ENCODE measurements around the gene CPM.

The CPM gene

DNA sequence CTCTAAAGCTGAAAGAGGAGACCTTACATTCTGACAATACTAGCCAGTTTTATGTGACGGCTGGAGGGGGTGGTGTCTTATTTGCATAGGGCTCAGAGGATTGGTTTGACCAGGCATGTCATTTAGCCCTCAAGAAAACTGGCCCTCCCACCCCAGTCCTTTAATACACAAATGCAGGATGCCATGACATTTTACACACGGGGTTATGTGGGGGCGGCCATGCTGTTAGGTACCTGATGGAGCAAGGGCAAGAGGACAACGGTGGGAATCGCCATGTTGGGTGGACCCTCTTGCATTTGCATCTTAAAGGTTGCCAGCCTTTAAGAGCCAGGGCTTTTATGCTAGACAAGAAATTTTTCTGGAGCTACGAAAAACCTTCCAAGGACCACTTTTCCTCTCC, 101.7 kb downstream of the CPM start:
- TF ChIP-seq, protein P1, sequence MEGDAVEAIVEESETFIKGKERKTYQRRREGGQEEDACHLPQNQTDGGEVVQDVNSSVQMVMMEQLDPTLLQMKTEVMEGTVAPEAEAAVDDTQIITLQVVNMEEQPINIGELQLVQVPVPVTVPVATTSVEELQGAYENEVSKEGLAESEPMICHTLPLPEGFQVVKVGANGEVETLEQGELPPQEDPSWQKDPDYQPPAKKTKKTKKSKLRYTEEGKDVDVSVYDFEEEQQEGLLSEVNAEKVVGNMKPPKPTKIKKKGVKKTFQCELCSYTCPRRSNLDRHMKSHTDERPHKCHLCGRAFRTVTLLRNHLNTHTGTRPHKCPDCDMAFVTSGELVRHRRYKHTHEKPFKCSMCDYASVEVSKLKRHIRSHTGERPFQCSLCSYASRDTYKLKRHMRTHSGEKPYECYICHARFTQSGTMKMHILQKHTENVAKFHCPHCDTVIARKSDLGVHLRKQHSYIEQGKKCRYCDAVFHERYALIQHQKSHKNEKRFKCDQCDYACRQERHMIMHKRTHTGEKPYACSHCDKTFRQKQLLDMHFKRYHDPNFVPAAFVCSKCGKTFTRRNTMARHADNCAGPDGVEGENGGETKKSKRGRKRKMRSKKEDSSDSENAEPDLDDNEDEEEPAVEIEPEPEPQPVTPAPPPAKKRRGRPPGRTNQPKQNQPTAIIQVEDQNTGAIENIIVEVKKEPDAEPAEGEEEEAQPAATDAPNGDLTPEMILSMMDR (IDR thresholded peaks at IDR 0.05; ENCODE audit: control insufficient read depth, extremely low read depth, insufficient read depth): no peak
- no peak overlapping the region for H3K4me3 ChIP-seq (ENCODE audit: low read depth, low read length)
- no peak for DNase-seq (ENCODE audit: low read depth)

DNA sequence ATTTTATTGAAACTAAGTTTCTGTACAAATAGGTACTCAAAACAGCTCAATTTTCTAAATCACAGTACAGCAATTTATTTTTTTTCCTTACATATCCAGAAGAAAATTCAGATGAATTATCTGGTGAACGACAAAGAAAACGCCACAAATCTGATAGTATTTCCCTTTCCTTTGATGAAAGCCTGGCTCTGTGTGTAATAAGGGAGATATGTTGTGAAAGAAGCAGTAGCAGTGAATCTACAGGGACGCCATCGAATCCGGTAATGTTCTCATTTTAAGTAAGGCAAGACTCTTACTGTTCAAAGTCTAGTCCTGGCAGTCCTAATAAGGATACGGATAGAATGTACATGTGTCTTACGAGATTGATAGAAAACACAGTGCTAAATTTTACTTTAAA, 104.3 kb downstream of the CPM start:
- no peak for DNase-seq (ENCODE audit: low read depth)
- TF ChIP-seq, protein P1 (IDR thresholded peaks at IDR 0.05; ENCODE audit: control insufficient read depth, extremely low read depth, insufficient read depth): no peak
- H3K4me3 ChIP-seq (ENCODE audit: low read depth, low read length): no peak overlapping the region

DNA sequence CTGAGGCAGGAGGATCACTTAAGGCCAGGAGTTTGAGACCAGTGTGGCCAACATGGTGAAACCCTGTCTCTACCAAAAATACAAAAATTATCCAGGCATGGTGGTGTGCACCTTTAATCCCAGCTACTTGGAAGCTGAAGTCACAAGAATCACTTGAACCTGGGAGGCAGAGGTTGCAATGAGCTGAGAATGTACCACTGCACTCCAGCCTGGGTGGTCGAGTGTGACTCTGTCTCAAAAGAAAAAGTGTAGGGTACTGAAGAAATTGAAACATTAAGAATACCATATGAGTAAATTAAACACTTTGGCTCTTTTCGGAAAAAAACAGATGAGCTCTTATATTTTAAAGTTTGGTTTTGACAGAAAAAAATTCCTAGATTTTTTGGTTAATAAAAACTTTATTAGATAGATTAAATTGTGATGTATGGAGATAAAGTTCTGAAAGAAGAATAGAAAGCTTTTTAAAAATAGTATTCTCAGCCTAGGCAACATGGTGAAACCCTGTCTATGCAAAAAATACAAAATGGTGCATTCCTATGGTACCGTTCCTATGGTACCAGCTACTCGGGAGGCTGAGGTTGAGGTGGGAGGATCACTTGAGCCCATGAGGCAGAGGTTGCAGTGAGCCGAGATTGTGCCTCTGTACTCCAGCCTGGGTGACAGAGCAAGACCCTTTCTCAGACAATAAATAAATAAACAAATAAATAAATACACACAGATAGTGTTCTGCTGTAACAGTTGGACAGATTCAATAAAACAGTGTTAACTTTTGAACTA, 104.9 kb downstream of the CPM start:
- TF ChIP-seq, protein P1 (IDR thresholded peaks at IDR 0.05; ENCODE audit: control insufficient read depth, extremely low read depth, insufficient read depth): no peak
- no peak for DNase-seq (ENCODE audit: low read depth)

DNA sequence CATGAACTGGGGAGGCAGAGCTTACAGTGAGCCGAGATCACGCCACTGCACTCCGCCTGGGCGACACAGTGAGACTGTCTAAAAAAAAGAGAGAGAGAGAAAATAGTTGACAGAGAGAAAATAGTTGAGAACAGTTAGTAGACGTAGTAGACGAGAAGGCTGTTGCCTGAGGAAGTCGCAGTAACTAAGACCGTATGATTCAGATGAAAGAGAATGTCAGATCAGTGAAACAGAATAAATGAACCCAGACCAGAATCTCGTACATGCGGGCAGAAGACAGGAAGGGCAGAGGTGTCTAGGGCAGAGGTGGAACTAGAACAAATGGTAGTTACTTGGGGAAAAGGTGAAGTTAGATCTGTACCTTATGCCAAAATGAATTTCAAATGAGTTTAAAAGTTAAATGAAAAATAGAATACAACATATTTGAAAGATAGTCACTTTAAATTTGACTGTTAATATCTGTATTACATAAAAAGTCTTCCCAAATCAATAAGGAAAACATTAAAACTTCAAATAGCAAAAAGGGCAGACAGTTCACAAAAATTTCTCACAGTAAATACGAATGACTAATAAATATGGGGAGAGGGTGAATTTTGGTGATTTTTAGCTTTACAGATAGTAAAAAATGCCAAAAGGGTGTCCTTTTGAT, 107.3 kb downstream of the CPM start:
- TF ChIP-seq, protein P1 (IDR thresholded peaks at IDR 0.05; ENCODE audit: control insufficient read depth, extremely low read depth, insufficient read depth): no peak
- no peak for DNase-seq (ENCODE audit: low read depth)
- no peak overlapping the region for H3K4me3 ChIP-seq (ENCODE audit: low read depth, low read length)

More for the DNA sequence above, 104.9 kb downstream of the CPM start:
- no peak overlapping the region for H3K4me3 ChIP-seq (ENCODE audit: low read depth, low read length)

DNA sequence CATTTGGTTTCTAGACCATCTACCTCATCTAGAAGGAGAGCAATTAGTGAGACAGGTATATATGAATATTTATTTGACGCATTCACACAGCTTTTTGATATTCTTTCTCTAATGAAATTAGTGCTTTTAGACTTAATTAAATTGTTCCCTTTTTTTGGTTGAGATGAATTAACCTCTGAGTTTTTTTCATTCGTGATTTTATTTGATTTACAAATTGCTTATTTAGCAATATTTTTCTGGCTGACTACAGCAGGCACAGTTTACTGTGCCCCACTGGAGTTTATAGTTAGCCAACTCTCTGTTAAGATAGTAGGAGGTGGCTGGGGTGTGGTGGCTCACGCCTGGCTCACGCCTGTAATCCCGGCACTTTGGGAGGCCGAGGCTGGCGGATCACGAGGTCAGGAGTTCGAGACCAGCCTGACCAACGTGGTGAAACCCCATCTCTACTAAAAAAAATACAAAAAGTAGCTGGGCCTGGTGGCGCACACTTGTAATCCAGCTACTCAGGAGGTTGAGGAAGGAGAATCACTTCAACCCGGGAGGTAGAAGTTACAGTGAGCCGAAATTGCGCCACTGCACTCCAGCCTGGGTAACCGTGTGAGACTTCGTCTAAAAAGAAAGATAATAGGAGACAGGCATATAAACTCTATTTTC, 108.2 kb downstream of the CPM start:
- TF ChIP-seq, protein P1 (IDR thresholded peaks at IDR 0.05; ENCODE audit: control insufficient read depth, extremely low read depth, insufficient read depth): no peak
- DNase-seq (ENCODE audit: low read depth): no peak

DNA sequence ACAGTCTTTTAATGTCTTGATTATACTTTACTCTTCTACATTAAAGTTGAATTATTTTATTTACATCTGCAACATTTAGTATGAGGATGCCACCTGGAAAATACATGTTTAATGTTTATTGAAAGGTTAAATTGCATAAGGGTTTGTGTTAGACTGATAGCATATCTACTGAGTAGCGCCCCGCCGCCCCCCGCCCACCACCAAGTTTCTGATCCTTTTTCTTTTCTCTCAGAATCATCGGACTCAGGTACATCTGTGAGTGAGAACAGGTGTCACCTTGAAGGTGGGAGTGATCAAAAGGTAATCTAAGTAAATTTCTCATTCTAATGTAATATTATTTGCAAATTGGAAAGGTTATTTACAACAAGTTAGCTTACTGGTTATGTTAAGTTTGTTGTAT, 108.8 kb downstream of the CPM start:
- DNase-seq (ENCODE audit: low read depth): no peak
- H3K4me3 ChIP-seq (ENCODE audit: low read depth, low read length): no peak overlapping the region
- TF ChIP-seq, protein P1 (IDR thresholded peaks at IDR 0.05; ENCODE audit: control insufficient read depth, extremely low read depth, insufficient read depth): no peak

More for the DNA sequence above, 108.2 kb downstream of the CPM start:
- H3K4me3 ChIP-seq (ENCODE audit: low read depth, low read length): no peak overlapping the region
